GDM1 (cell line): ENCODE measurements around the gene FUT8.

ENCODE experiments used
- DNase-seq: peaks from one replicate; lab custom pipeline; 2025; lab: John Stamatoyannopoulos, UW

Gene FUT8

GRCh38 chr14:65774041-65774440 lies 361.5 kb downstream of the FUT8 start:
- no peak for DNase-seq

DNA sequence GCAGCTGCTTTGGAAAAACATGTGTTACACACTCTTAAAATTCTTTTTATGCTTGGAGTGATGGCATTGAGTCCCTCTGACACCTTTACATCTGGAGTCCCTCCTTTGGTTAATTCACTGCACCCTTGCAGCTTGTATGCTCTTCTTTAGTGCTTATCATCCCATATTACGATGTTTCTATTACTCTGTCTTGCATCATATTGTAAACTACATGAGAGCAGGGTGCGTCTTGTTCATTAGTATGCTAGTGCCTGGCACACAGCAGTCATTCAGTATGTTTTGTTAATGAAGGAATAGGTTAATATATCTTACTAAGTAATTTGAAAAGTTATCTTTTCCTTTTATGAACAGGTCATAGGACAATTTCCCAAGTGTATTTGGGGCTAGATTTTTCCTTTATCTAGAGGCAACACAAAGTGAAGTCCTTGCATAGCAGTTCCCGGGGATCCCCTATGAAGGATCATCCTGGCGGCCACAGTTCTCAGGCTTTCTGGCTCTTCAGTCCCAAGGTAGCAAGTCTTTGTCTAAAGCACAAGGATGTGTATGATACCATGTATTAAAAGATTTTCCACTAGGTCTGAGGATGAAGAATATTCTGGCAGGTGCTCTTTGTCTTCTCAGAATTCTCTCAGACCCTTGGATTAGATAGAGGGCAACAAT lies 363.8 kb downstream of the FUT8 start:
- DNase-seq, result no peak

DNA sequence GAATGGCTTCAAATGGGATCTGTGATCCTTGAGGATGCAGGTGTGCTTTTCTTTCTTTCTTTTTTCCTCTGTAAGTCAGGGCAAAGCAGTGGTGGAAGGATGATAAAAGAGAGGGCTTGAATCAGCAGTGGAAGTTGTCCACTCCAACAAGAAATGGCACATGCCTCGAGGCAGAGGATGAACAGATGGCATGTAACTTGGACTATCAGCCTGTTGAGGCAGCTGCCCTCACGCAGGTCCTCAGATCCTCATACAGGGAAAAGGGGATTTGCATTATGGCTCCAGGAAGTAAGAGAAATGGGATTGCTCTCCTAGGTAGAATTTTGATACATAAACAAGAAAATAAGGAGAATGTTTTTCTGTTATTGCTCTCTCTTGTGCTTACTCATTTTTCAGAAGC lies 368.0 kb downstream of the FUT8 start:
- DNase-seq, result no peak

DNA sequence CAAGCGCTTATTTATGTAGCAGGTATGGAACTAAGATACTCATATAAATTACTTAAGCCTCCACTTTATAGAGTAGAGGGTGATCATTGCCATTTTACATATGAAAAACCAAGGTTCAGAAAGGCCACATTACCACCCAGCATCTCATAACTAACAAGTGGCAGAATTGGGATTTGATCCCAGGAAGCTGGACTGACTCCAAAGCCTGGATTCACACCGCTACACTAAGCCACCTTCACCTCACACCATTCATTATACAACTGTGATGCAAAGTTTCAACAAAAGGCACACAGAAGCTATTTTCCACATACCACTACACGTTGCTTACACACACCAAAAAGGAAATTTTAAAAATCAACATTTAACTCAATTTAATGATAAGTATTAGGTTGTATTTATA lies 370.6 kb downstream of the FUT8 start:
- no peak for DNase-seq

GRCh38 chr14:65783576-65783975 lies 371.0 kb downstream of the FUT8 start:
- no peak for DNase-seq

DNA sequence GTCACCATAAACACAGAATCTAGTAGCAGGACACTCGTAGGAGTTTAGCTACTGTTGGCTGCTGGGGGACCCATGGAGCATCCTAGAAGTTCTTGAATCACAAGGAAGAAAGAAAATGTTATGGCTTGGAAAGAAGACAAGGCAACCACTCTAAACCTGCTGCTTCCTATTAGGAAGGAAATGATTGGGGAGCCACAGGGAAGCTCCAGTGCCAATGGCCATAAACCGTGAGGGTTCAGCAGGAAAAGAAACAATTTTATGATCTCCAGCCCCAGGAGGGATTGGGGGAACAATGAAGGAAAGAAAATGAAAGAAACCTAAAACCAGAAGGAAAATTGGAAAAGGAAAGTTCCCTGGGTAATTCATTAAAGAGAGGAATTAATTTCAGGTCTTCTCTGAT lies 372.0 kb downstream of the FUT8 start:
- no peak for DNase-seq

DNA sequence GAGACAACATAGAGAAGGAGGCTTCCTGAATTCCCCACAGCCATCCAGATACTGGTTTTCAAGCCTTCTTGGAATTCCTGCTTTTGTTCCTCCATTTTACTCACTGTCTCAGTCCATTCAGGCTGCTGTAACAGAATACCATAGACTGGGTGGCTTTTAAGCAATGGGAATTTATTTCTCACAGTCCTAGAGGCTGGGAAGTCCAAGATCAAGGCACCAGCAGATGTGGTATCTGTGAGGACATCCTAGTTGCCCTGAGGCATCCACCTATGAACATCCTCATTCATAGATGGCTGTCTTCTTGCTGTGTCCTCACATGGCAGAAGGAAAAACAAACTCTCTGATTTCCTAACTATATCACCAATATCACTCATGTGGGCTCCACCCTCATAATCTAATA lies 374.9 kb downstream of the FUT8 start:
- no peak for DNase-seq

DNA sequence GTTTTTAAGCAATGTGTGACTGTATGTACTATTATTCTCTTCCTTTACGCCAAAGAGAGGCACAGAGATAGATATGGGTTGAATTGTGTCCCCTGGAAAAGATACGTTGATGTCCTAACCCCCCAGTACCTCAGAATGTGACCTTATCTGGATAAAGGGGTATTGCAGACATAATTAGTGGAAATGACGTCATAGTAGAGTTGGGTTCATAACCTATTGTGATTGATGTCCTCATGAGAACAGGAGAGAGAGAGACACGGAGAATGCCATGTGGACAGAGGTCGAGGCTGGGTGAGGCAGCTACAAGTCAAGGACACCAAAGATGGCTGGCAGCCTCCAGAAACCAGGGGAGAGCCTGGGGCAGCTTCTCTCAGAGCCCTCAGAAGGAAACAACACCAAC lies 376.3 kb downstream of the FUT8 start:
- DNase-seq, result no peak

DNA sequence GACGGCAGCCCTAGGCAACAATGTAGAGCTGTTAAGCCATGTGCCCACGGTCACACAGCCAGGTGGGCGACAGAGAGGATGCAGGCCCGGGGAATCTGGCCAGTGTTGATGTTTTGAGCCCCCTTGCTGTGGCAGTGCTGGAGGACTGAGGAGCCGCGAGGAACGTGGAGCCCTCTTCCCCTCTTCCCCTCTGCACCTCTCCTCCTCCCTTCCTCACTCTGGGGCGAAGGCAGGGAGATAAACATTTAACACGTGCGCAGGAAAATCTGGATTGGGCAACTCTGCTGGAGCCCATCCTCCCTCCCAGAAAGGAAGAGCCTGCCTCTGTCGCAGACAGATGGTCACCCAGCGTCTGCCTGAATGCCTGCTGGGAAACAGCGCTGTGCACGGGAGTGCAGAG lies 376.8 kb downstream of the FUT8 start:
- no peak for DNase-seq

DNA sequence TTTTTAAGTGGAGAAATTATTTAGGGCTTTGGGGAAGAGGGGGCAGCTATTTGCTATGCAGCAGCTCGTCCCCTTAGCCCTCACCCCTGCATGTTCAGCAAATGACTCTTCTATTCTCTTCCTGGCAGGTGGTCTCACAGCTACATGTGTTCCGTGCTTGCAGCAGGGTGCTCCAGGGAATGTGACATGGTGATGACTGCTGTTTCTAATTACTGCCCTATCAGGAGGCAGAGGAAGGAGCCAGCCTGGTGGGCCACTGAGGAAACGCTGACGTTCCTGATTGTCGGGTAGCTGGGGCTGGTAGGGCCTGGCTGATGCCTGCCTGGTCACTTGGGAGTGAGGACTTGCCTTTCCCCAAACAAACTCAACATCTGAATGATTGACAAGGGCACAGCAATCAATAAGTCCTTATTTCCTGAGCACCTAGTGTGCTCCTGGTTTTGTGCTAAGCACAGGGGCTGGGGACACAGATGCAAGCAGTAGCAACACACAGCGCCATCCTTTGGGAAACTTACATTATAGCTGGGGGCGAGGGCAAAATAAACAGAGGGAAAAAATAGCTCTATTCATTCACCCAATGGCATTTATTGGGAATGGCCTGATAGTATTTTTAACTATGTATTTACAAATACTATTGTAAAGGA lies 377.8 kb downstream of the FUT8 start:
- no peak for DNase-seq

DNA sequence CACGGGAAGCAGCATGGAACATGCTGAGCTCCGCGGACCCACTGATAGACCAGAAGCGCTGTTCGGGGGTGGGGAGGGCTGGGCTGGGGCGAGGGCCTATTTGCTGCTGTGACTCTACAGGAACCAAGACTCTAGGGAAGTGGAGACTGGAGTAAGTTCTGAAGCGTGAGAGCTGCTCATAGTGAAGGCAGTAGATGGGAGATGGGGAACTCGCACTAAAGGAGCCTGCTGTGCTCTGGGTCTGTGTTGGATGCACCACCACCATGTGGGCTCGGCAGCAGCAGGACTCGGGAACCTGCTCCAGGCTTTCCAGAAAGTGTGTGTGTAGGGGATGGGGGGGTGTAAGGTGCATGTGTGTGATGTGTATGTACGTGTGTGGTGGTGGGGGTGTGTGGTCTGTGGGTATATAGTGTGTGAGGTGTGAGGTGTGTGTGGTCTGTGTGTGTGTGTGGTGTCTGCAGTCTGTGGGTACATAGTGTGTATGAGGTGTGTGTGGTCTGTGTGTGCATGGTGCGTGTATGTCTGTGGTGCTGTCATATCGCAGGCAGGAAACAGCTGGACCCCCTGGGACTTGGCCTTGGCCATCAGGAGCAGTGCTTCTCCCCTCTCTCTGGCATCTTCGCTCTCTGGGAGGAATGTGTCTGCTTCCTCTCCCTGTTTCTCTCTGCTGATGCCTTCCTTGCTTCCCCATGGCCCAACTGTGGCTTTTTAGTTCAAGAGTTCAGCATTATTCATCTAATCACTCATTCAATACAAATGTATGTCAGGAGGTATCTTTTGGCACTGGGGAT lies 378.9 kb downstream of the FUT8 start:
- no peak for DNase-seq

- no peak for DNase-seq
Measured at GRCh38 chr14:65792208-65792905, 379.8 kb downstream of the FUT8 start.
